MCF 10A (cell line): ENCODE measurements around the gene MCUR1. TPM values are rescaled to one million over a fixed set of nuclear protein-coding genes. Genes with fewer than 3 reads are reported as not detected.
"Not testable (repeated sequence)": the region's sequence is repeated elsewhere in the genome, so short reads cannot be mapped to it uniquely, and the experiment has no call there.

Source experiments
- BruUV-seq: library from RNA; stranded (reverse); fragments of 400-500 nt; replicated peaks from 2 replicates; lab custom pipeline; 2021; lab: Mats Ljungman, UMichigan
- CTCF ChIA-PET: fragments of 300-600 bp; sonication (Branson Sonifier 250); formaldehyde crosslinking; extraction: SDS; loops from one replicate; lab custom pipeline; 2021; ENCODE audit warnings: antibody characterized with exemption, inconsistent platforms; lab: Yijun Ruan, JAX
- POLR2A ChIA-PET: fragments of 300-600, 350-650 bp; sonication (Branson Sonifier 250); formaldehyde crosslinking; extraction: SDS; loops from one replicate; lab custom pipeline; 2020; ENCODE audit warnings: antibody characterized with exemption, inconsistent platforms; lab: Yijun Ruan, JAX
- DNase-seq: peaks from one replicate; pipeline ENCODE4 v3.0.0-alpha.2; 2018; ENCODE audit not compliant: unreplicated experiment
- H3K27ac Mint-ChIP-seq: one replicate; pipeline ENCODE4 v1.8.0; 2022; ENCODE audit warnings: mild to moderate bottlenecking, low read depth, mixed read lengths; ENCODE audit not compliant: unreplicated experiment
- H3K27me3 Mint-ChIP-seq: one replicate; pipeline ENCODE4 v1.8.0; 2022; ENCODE audit warnings: mixed read lengths; ENCODE audit not compliant: insufficient read depth, unreplicated experiment
- H3K36me3 Mint-ChIP-seq: one replicate; pipeline ENCODE4 v1.8.0; 2022; ENCODE audit warnings: mild to moderate bottlenecking, moderate library complexity, mixed read lengths; ENCODE audit not compliant: insufficient read depth, unreplicated experiment
- H3K4me1 Mint-ChIP-seq: one replicate; pipeline ENCODE4 v1.8.0; 2022; ENCODE audit warnings: mixed read lengths; ENCODE audit not compliant: insufficient read depth, unreplicated experiment
- H3K4me3 Mint-ChIP-seq: one replicate; pipeline ENCODE4 v1.8.0; 2022; ENCODE audit warnings: mild to moderate bottlenecking, moderate library complexity, mixed read lengths; ENCODE audit not compliant: unreplicated experiment
- H3K9me3 Mint-ChIP-seq: one replicate; pipeline ENCODE4 v1.8.0; 2022; ENCODE audit warnings: mixed read lengths; ENCODE audit not compliant: unreplicated experiment
- CTCF ChIP-seq: fragments of 200-600 bp; IDR thresholded peaks from one replicate; pipeline ENCODE4 v1.8.0; 2022; ENCODE audit warnings: antibody characterized with exemption, mild to moderate bottlenecking; ENCODE audit not compliant: unreplicated experiment
- intact Hi-C: fragments of 100-400 bp; cut with micrococcal nuclease; formaldehyde crosslinking; loops from 2 replicates; pipeline ENCODE4 v1.14.1; 2022
- total RNA-seq: library from RNA; stranded (reverse); gene quantifications from 2 replicates; pipeline ENCODE4 v1.2.3, GENCODE V29; 2022

MCUR1 gene
- total RNA-seq, 1 experiment from 2014 or later: 30.4 TPM

GRCh38 chr6:13828656-13829301 lies 14.4 kb upstream of the MCUR1 start:
- H3K27ac Mint-ChIP-seq, intact Hi-C loops, H3K27me3 Mint-ChIP-seq, DNase-seq, H3K4me1 Mint-ChIP-seq, H3K36me3 Mint-ChIP-seq, BruUV-seq, H3K9me3 Mint-ChIP-seq, H3K4me3 Mint-ChIP-seq, POLR2A ChIA-PET: not testable (repeated sequence)
- CTCF ChIA-PET: interaction anchor here (1.2 kb wide), 1 partner anchor 11 kb away, joined by 3 read pairs; no protein-coding TSS in a partner anchor

DNA sequence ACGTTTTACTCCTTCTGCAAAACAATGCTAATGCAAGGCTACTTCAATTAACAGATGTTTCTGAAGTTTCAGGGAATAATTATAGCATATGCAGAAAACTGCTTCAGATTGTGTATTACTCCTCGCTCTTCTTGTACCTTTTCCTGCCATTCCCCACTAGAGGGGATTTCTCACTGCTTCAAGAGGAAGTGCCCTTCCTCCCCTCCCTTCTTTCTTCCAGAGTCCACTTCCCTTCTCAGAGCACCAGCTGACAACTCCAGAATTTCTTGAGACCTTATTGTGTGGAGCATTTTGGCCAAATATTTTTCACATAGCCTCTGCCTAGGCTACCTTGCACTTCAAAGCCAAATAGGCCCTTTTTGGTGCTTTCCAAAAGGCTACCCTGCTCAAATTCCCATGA lies 12.7 kb upstream of the MCUR1 start:
- ChIA-PET CTCF (interaction anchor here (0.6 kb wide), 1 partner anchor 254 kb away, joined by 4 read pairs; no protein-coding TSS in a partner anchor), POLR2A (interaction anchor here (1.5 kb wide), 1 partner anchor 13 kb away, joined by 7 read pairs; the partner anchor contains the start of gene MCUR1)
- no peak overlapping the region for H3K4me3 Mint-ChIP-seq
- no peaks in the 10 kb centered on the region for H3K4me1 Mint-ChIP-seq
- H3K9me3 Mint-ChIP-seq: no peaks in the 10 kb centered on the region
- DNase-seq: no peak
- BruUV-seq: no TSS peak
- no peak overlapping the region for H3K27ac Mint-ChIP-seq
- no peak for TF ChIP-seq CTCF
- no peaks in the 10 kb centered on the region for H3K27me3 Mint-ChIP-seq
- intact Hi-C loops: no loop called here
- no peaks in the 10 kb centered on the region for H3K36me3 Mint-ChIP-seq

DNA sequence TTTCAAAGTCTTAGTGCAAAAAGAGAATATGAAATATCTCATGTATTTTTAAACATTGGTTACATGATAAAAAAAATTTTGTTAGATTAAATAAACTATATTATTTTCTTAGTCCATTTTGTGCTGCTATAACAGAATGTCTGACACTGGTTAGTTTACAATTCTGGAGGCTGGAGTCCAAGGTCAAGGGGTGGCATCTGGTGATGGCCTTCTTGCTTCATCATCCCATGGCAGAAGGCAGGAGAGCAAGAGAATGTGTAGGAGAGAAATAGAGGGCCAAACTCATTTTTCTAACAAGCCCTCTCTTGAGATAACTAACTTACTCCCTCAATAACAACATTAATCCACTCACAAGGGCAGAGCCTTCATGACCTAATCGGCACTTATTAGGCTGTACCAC lies 11.5 kb upstream of the MCUR1 start:
- CTCF ChIA-PET: no interaction called here
- POLR2A ChIA-PET: interaction anchor here (0.6 kb wide), 2 partner anchors 226 to 1656 kb away, joined by 3 read pairs; no protein-coding TSS in a partner anchor
- Mint-ChIP-seq H3K27ac (no peak overlapping the region), H3K4me1 (no peaks in the 10 kb centered on the region), H3K36me3 (no peaks in the 10 kb centered on the region), H3K4me3 (no peak overlapping the region), H3K27me3 (no peaks in the 10 kb centered on the region), H3K9me3 (no peaks in the 10 kb centered on the region)
- intact Hi-C loops: no loop called here
- DNase-seq: no peak
- no TSS peak for BruUV-seq
- no peak for TF ChIP-seq CTCF

- POLR2A ChIA-PET: interaction anchor here (1.5 kb wide), 1 partner anchor 108 kb away, joined by 4 read pairs; no protein-coding TSS in a partner anchor
Measured at GRCh38 chr6:13818341-13818740, 4.0 kb upstream of the MCUR1 start.

More at GRCh38 chr6:13818341-13818740, 4.0 kb upstream of the MCUR1 start:
- no peak overlapping the region for H3K27ac Mint-ChIP-seq
- intact Hi-C loops: no loop called here
- no peaks in the 10 kb centered on the region for H3K9me3 Mint-ChIP-seq
- peaks cover 7% of the 10 kb centered on the region for H3K4me1 Mint-ChIP-seq
- CTCF ChIA-PET: interaction anchor here (0.6 to 1.6 kb wide), 4 partner anchors 10 to 203 kb away, joined by 3 to 5 read pairs (median 4); no protein-coding TSS in a partner anchor
- TF ChIP-seq CTCF: no peak
- DNase-seq: no peak
- H3K4me3 Mint-ChIP-seq: no peak overlapping the region
- H3K27me3 Mint-ChIP-seq: no peaks in the 10 kb centered on the region
- H3K36me3 Mint-ChIP-seq: no peaks in the 10 kb centered on the region
- BruUV-seq: no TSS peak
